SK-N-SH (cell line): ENCODE measurements around the gene SERPINA1. TPM values are rescaled to one million over a fixed set of nuclear protein-coding genes. Genes with fewer than 3 reads are reported as not detected.

Experiments
- CTCF ChIA-PET: fragments of 300-600, 350-600 bp; formaldehyde crosslinking; extraction: SDS; loops from one replicate; lab custom pipeline; 2021; lab: Yijun Ruan, JAX
- POLR2A ChIA-PET: fragments of 350-600 bp; sonication (Branson Sonifier 250); formaldehyde crosslinking; extraction: SDS; loops from one replicate; lab custom pipeline; 2020; ENCODE audit warnings: antibody characterized with exemption, inconsistent platforms; lab: Yijun Ruan, JAX
- DNase-seq: peaks from one replicate; pipeline ENCODE4 v3.0.0; 2012
- H2AFZ ChIP-seq: fragments of 200-600 bp; sonication (generic); 2 replicates; pipeline ENCODE4 v1.8.1; 2016; ENCODE audit warnings: antibody characterized with exemption, mild to moderate bottlenecking, low read depth
- H3F3A ChIP-seq: fragments of 200-600 bp; sonication (generic); replicated peaks from 2 replicates; pipeline ENCODE3; 2016; ENCODE audit warnings: antibody characterized with exemption, mild to moderate bottlenecking; ENCODE audit not compliant: insufficient read depth
- H3K27ac ChIP-seq, 2 experiments: fragments of 200-500 bp in 1 of 2; fragments of 200-600 bp in 1 of 2; sonication (Bioruptor generic) in 1 of 2; sonication (generic), shearing (Covaris generic) in 1 of 2; 2 replicates each; pipeline versions ENCODE4 v1.5.1 to v1.6.1; 2014 to 2016; ENCODE audit warnings: low read depth in 2 of 2, inconsistent platforms in 1 of 2, low read length in 1 of 2, mild to moderate bottlenecking in 1 of 2, mixed read lengths in 1 of 2
- H3K27me3 ChIP-seq: fragments of 200-600 bp; sonication (generic), shearing (Covaris generic); 2 replicates; pipeline ENCODE4 v1.6.1; 2016; ENCODE audit warnings: mixed run types; ENCODE audit not compliant: insufficient read depth
- H3K36me3 ChIP-seq, 2 experiments: fragments of 200-500 bp in 1 of 2; fragments of 200-600 bp in 1 of 2; sonication (Bioruptor generic) in 1 of 2; sonication (generic) in 1 of 2; replicated peaks in 1 of 2; 2 replicates each; pipeline versions ENCODE3 to v1.5.1; 2014 to 2016; ENCODE audit warnings: low read length in 1 of 2, mild to moderate bottlenecking in 1 of 2; ENCODE audit not compliant: insufficient read depth in 2 of 2, control insufficient read depth in 1 of 2
- H3K4me1 ChIP-seq, 2 experiments: fragments of 200-500 bp in 1 of 2; fragments of 200-600 bp in 1 of 2; sonication (Bioruptor generic) in 1 of 2; sonication (generic), shearing (Covaris generic) in 1 of 2; 2 replicates each; pipeline versions ENCODE4 v1.5.1 to v1.6.1; 2014 to 2016; ENCODE audit warnings: low read depth in 1 of 2, low read length in 1 of 2, mixed run types in 1 of 2; ENCODE audit not compliant: insufficient read depth in 2 of 2, control insufficient read depth in 1 of 2
- H3K4me2 ChIP-seq: fragments of 200-600 bp; sonication (generic), shearing (Covaris generic); 2 replicates; pipeline ENCODE4 v1.6.1; 2017; ENCODE audit warnings: mixed run types
- H3K4me3 ChIP-seq, 2 experiments: fragments of 200-500 bp in 1 of 2; fragments of 200-600 bp in 1 of 2; sonication (Bioruptor generic) in 1 of 2; sonication (generic), shearing (Covaris generic) in 1 of 2; 2 replicates each; pipeline versions ENCODE4 v1.5.1 to v1.8.1; 2014 to 2016; ENCODE audit warnings: low read depth in 2 of 2, inconsistent platforms in 1 of 2, low read length in 1 of 2, mild to moderate bottlenecking in 1 of 2, mixed read lengths in 1 of 2, moderate library complexity in 1 of 2
- H3K79me2 ChIP-seq: fragments of 200-600 bp; sonication (generic); 2 replicates; pipeline ENCODE4 v1.8.1; 2017; ENCODE audit warnings: mild to moderate bottlenecking; ENCODE audit not compliant: insufficient read depth
- H3K9ac ChIP-seq: fragments of 200-600 bp; sonication (generic); 2 replicates; pipeline ENCODE4 v1.6.1; 2017; ENCODE audit warnings: mixed run types
- H3K9me2 ChIP-seq: fragments of 200-600 bp; sonication (generic); 2 replicates; pipeline ENCODE4 v1.6.1; 2017; ENCODE audit warnings: mixed run types
- H3K9me3 ChIP-seq: fragments of 200-600 bp; sonication (generic); 2 replicates; pipeline ENCODE4 v1.6.1; 2017; ENCODE audit warnings: mixed run types, mild to moderate bottlenecking, moderate library complexity
- H4K20me1 ChIP-seq: fragments of 200-600 bp; sonication (generic); 2 replicates; pipeline ENCODE4 v1.6.1; 2017; ENCODE audit warnings: mild to moderate bottlenecking, mixed run types; ENCODE audit not compliant: insufficient read depth
- CHD2 ChIP-seq: fragments of 150-350 bp; IDR thresholded peaks from 2 replicates; pipeline ENCODE4 v1.6.1; 2018; ENCODE audit warnings: low read length; ENCODE audit not compliant: partially characterized antibody
- CTCF ChIP-seq: fragments of 200-600 bp; sonication (generic); IDR thresholded peaks from 2 replicates; pipeline ENCODE4 v1.6.1; 2017; ENCODE audit warnings: antibody characterized with exemption, mild to moderate bottlenecking, moderate library complexity
- ELF1 ChIP-seq: IDR thresholded peaks from 2 replicates; pipeline ENCODE4 v1.4.0; 2012
- EZH2phosphoT487 ChIP-seq: fragments of 200-600 bp; sonication (generic); IDR thresholded peaks from 2 replicates; pipeline ENCODE4 v1.6.1; 2017; ENCODE audit warnings: low read depth, mixed run types, mild to moderate bottlenecking, antibody characterized with exemption, moderate library complexity, borderline replicate concordance
- FOXJ3 ChIP-seq: sonication (generic); formaldehyde crosslinking; IDR thresholded peaks from 2 replicates; pipeline ENCODE4 v1.5.1; 2020; ENCODE audit warnings: mild to moderate bottlenecking, missing genetic modification reagents
- GABPA ChIP-seq: IDR thresholded peaks from 2 replicates; pipeline ENCODE4 v1.4.0; 2012; ENCODE audit warnings: low read depth, mild to moderate bottlenecking
- JUND ChIP-seq: IDR thresholded peaks from 2 replicates; pipeline ENCODE4 v1.4.0; 2012
- MXI1 ChIP-seq: IDR thresholded peaks from 2 replicates; pipeline ENCODE4 v1.6.1; 2012; ENCODE audit warnings: mild to moderate bottlenecking, low read depth, low read length, improper control_type of control experiment
- NFIC ChIP-seq: IDR thresholded peaks from 2 replicates; pipeline ENCODE4 v1.4.0; 2012; ENCODE audit warnings: borderline replicate concordance
- POLR2AphosphoS5 ChIP-seq: IDR thresholded peaks from 2 replicates; pipeline ENCODE4 v1.6.1; 2012; ENCODE audit warnings: low read depth, low read length
- SMC3 ChIP-seq: IDR thresholded peaks from 2 replicates; pipeline ENCODE4 v1.6.1; 2012; ENCODE audit warnings: low read depth, low read length, improper control_type of control experiment
- TEAD4 ChIP-seq: IDR thresholded peaks from 2 replicates; pipeline ENCODE4 v1.4.0; 2012; ENCODE audit warnings: mild to moderate bottlenecking, borderline replicate concordance; ENCODE audit not compliant: insufficient read depth
- ZBTB33 ChIP-seq: IDR thresholded peaks from 2 replicates; pipeline ENCODE4 v1.4.0; 2012; ENCODE audit warnings: low read depth, borderline replicate concordance
- WGBS: methylation state at CpG from one replicate; pipeline ENCODE4 v1.1.6; 2017; ENCODE audit warnings: low lambda C conversion rate; 5-methylcytosine and 5-hydroxymethylcytosine counted together
- polyA plus RNA-seq, 3 experiments: library from polyadenylated mRNA; depleted of rRNA; stranded (reverse); fragments of >200 nt; gene quantifications; 2 replicates each; pipeline ENCODE4 v1.2.3, GENCODE V29; 2012
- TF ChIP-seq, protein P1 (sequence below): IDR thresholded peaks from 2 replicates; pipeline ENCODE4 v1.6.1; 2012; ENCODE audit warnings: mild to moderate bottlenecking, low read depth, low read length, moderate library complexity
- TF ChIP-seq, protein P2 (sequence below): IDR thresholded peaks from 2 replicates; pipeline ENCODE4 v1.4.0; 2012; ENCODE audit warnings: low read depth, borderline replicate concordance
- TF ChIP-seq, protein P3 (sequence below): IDR thresholded peaks from 2 replicates; pipeline ENCODE4; 2012

Gene SERPINA1
- polyA plus RNA-seq, 1 of the 3 experiments (the other 2 are of a cell fraction): 11.3 TPM

DNA sequence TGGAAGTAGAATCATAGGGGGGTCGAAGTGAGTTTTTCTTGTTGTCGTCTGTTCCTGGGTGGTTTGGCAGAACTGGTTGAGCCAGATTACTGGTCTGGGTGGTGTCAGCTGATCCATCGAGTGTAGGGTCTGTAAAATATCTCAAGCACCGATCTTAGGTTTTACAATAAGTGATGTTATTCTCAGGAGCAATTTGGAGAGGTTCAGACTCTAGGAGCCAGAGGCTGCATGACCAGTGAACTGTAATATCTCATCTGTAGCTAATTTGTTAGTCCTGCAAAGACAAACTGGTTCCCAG lies 9.7 kb upstream of the SERPINA1 start (continued):
- TF ChIP-seq, protein P1, sequence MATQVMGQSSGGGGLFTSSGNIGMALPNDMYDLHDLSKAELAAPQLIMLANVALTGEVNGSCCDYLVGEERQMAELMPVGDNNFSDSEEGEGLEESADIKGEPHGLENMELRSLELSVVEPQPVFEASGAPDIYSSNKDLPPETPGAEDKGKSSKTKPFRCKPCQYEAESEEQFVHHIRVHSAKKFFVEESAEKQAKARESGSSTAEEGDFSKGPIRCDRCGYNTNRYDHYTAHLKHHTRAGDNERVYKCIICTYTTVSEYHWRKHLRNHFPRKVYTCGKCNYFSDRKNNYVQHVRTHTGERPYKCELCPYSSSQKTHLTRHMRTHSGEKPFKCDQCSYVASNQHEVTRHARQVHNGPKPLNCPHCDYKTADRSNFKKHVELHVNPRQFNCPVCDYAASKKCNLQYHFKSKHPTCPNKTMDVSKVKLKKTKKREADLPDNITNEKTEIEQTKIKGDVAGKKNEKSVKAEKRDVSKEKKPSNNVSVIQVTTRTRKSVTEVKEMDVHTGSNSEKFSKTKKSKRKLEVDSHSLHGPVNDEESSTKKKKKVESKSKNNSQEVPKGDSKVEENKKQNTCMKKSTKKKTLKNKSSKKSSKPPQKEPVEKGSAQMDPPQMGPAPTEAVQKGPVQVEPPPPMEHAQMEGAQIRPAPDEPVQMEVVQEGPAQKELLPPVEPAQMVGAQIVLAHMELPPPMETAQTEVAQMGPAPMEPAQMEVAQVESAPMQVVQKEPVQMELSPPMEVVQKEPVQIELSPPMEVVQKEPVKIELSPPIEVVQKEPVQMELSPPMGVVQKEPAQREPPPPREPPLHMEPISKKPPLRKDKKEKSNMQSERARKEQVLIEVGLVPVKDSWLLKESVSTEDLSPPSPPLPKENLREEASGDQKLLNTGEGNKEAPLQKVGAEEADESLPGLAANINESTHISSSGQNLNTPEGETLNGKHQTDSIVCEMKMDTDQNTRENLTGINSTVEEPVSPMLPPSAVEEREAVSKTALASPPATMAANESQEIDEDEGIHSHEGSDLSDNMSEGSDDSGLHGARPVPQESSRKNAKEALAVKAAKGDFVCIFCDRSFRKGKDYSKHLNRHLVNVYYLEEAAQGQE: no peak
- TF ChIP-seq CHD2 (no peak), ELF1 (no peak)
- TF ChIP-seq, protein P2, sequence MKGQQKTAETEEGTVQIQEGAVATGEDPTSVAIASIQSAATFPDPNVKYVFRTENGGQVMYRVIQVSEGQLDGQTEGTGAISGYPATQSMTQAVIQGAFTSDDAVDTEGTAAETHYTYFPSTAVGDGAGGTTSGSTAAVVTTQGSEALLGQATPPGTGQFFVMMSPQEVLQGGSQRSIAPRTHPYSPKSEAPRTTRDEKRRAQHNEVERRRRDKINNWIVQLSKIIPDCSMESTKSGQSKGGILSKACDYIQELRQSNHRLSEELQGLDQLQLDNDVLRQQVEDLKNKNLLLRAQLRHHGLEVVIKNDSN: no peak

GRCh38 chr14:94397289-94398181 lies 9.1 kb upstream of the SERPINA1 start:
- ChIA-PET CTCF (no interaction called here), POLR2A (no interaction called here)
- WGBS: 67% methylated on average over 9 of the region's 9 CpGs
- no peak overlapping the region for H3K4me3 ChIP-seq
- no peak for DNase-seq
- no peaks in the 10 kb centered on the region for H3K79me2 ChIP-seq
- no peaks in the 10 kb centered on the region for H3K36me3 ChIP-seq
- H2AFZ ChIP-seq: no peak overlapping the region
- TF ChIP-seq EZH2phosphoT487 (no peak), CTCF (no peak), GABPA (no peak), NFIC (no peak), ELF1 (no peak), SMC3 (no peak), FOXJ3 (CRISPR knock-in tag) (no peak), TEAD4 (no peak), JUND (no peak), ZBTB33 (no peak), POLR2AphosphoS5 (no peak), MXI1 (no peak)
- TF ChIP-seq, protein P3, sequence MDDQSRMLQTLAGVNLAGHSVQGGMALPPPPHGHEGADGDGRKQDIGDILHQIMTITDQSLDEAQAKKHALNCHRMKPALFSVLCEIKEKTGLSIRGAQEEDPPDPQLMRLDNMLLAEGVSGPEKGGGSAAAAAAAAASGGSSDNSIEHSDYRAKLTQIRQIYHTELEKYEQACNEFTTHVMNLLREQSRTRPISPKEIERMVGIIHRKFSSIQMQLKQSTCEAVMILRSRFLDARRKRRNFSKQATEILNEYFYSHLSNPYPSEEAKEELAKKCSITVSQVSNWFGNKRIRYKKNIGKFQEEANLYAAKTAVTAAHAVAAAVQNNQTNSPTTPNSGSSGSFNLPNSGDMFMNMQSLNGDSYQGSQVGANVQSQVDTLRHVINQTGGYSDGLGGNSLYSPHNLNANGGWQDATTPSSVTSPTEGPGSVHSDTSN: no peak
- TF ChIP-seq, protein P2: no peak
- TF ChIP-seq, all 33 proteins: peak for 0
- H3F3A ChIP-seq: peaks cover 8% of the 10 kb centered on the region
- H3K27ac ChIP-seq: no peak overlapping the region
- no peaks in the 10 kb centered on the region for H3K27me3 ChIP-seq
- no peak overlapping the region for H3K4me2 ChIP-seq
- H3K4me1 ChIP-seq: peaks cover 0 to 15% of the 10 kb centered on the region in 2 experiments; a peak in 1 of 4 replicates
- H4K20me1 ChIP-seq: no peaks in the 10 kb centered on the region
- H3K9ac ChIP-seq: no peak overlapping the region
- no peaks in the 10 kb centered on the region for H3K9me2 ChIP-seq
- no peaks in the 10 kb centered on the region for H3K9me3 ChIP-seq
